SH-SY5Y (cell line): ENCODE results near the gene SLC6A18.

Experiments used
- GATA2 ChIP-seq: IDR thresholded peaks from 2 replicates; pipeline ENCODE4 v1.6.1; 2011; ENCODE audit warnings: mild to moderate bottlenecking, low read depth, low read length
- GATA3 ChIP-seq: IDR thresholded peaks from 2 replicates; pipeline ENCODE4 v1.6.1; 2011; ENCODE audit warnings: low read depth, mild to moderate bottlenecking, low read length, moderate library complexity

DNA sequence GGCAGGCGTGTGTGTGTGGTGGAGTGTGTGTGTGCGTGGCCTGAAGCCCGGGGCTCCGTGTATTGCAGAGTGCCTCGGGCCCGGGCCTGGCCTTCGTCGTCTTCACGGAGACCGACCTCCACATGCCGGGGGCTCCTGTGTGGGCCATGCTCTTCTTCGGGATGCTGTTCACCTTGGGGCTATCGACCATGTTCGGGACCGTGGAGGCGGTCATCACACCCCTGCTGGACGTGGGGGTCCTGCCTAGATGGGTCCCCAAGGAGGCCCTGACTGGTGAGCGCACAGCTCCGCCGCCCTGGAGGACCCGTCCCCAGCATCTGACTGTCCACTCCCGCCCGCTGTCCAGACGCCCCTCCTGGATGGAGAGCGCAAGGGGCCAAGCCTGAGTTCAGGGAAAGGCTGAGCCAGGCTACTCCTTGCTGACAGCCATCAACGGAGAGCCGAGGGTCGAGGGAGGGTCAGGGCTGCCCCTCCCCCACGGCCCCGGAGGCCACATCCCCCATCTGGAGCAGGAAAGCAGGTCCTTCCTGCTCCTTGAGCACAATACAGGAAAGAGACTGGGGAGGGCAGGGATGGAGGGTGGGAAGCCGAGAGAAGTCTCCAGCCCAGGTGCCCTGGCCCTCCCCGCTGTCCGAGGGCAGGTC, 18.4 kb downstream of the SLC6A18 start:
- TF ChIP-seq GATA2 (no peak), GATA3 (no peak)
